HG02885 (cell line): Measurements from ENCODE around the gene RYR3.

Experiments
- ATAC-seq: cut with Tn5 transposase; IDR thresholded peaks from one replicate; pipeline ENCODE4 v1.9.1; 2021; ENCODE audit warnings: mild to moderate bottlenecking; ENCODE audit not compliant: unreplicated experiment, poor library complexity

Gene RYR3

DNA sequence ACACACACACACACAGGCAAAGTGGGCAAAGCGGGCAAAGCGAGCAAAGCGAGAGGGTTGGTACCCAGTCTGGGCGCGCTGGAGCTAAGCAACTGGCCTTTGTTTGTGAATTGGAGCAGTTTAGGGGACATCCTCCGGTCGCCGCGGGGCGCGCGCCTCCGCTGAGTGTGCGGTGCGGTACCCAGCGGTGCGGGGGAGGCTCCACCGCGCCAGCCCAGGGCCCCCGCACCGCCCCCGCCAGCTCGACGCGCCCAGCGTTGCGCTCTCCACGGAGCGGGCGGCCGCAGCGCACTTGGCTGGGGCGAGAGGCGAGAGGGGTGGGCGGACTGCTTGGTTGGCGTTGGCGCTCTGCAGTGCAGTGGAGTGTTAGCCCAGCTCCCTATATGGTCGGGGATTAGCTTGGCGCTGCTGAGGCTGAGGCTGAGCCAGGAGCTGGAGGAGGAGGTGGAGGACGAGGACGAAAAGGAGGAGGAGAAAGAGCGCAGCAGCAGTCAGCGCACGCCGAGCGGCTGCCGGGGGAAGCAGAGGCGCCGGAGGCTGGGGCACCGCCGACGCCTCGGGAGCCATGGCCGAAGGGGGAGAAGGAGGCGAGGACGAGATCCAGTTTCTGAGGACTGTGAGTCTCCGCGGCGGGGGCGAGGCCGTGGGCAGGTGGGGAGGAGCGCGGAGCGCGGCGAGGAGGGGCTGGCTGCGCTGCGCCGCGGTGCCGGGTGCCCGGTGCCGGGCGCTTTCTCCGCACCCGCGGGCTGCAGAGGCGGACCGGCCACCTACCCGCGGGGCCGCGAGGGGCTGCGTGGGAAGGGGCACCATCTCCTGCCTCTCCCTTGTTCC, at the start of gene RYR3:
TSS of gene RYR3 (plus strand) at position 487 of the 831 bp plus-strand sequence. CDS start at position 566, 79 bp downstream.
- ATAC-seq, result no peak

DNA sequence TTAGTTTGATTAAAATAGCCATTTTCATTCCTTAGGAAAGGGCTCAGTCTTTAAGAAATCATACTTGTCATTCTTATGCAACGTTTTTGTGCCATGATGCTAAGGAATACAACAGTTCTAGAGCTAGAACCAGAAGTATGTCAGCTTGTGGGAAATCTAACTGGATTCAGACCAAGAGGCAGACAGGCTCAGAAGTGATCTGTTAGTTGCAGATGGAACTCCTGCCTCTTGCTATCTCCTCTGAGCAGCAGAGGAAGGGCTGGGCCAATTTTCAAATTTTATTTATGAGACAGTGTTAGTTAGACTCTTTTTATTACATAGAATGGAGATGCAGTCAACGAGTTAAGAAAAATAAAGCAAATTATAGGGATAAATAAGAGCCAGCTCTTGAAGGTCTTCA, 48.5 kb upstream of the RYR3 start:
- no peak for ATAC-seq

DNA sequence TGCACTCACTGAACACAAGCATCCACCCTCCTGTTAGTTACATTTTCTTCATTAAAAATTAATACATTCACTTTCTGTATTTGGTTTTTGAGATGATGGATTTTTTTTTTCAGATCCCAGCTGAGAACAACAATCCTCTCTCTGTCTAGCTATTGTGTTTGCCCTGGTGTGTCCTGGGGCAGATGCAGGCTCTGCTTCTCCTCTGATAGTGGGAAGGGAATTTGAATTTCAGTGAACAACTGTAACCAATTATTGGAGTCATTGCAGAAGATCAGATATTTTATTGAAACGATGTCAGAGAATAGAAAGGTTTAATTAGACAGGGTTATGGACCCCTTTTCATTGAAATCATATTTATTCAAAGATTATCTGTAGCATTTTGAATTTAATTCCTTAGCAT, 33.1 kb upstream of the RYR3 start:
- no peak for ATAC-seq

DNA sequence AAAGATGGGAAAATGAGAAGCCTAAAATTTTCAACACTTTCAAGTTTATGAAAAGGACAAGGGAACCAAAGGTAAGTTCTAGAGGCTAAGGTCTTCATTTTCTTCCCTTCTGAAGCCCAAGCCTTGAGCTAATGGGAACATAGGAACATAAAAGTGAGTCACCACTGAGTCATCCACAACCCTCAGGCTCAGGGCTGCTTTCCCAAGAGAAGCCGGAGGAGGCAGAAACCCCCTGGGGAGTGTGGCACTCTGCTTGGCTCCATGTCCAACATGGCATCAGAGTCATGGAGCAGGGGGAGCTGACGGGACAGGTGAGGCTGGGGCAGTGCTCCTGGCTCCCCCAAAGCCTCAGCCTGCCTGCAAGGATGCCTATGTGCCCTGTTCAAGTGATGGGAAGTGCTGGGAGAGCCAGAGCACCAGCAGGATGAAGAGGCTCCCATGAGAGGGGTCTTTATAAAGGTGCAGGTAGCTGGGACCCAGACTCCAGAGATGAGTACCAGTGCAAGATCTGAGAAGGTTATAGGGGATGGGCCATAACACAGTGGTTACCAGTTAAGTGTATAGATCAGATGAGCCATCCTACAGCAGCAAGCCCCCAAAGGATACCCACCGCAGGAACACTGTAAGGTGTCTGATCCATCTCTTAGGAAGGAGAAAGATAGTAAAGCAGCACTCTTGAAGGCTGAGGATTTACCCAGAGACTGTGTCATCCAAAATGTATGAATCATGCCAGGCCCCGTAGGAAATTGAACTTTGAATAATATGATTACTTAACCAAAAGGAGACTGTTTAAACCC, 31.8 kb upstream of the RYR3 start:
- ATAC-seq, result no peak

DNA sequence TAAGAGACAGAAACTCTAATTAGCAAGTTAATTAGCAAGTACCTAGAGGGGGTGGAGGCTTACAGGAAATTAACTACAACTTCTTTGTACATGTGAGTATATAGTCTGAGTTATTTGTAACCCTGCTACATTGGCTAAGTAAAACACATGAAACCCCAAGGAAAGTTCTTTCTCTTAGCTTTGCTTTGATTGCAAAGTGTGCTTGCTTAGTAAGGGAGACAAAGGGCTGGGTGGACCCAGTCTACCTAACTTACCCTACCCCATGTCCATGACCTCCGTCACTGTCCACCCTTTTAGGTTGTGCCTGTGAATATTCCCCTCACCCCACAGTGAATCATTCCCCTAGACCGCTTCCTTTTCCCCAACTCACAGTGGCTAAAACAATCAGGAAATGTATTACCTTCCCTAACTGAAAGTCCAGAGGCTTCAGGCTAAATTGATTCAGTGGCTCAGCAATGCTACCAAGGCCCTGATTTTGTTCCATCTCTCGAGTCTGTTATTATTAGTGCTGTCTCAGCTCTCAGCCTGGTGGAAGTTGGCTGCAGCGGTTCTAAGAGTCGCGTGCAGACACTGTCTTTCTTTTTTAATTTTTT, 31.1 kb upstream of the RYR3 start:
- no peak for ATAC-seq

DNA sequence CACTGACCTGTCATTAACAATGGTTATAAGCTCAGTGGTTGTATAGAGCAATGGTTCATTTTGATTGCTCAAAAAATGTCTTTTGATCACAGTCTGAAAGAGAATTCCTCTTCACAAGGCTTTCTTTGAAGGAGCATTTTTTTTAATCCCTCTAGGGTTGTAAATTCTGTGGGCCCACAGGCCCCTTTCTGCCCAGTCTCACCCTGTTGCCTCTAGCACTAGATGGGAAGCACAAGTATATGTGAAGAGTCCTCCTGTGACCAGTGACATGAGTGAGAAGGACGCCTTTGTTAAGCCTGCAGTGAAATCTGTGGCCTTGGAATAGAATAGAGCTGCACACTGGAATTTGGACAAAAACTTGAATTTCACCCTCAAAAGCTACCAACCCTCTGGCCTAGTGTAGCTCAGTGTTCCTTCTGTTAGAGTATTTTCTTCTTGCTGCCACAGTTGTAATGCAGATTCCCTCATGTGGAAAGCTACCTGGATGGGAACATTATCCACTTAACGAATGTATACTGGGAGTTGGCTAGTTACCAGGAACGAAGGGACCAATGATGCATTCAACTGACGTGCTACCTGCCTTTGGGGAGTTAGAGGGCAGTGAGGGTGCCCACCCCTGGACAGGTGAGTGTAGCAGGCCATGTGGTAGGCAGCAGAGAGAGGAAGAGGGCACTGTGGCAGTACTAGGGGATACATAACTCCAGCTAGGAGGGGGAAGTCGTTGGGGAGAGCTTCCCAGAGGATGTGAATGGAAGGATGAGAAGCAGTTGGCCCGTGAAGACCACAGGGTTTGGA, 28.3 kb upstream of the RYR3 start:
- no peak for ATAC-seq

DNA sequence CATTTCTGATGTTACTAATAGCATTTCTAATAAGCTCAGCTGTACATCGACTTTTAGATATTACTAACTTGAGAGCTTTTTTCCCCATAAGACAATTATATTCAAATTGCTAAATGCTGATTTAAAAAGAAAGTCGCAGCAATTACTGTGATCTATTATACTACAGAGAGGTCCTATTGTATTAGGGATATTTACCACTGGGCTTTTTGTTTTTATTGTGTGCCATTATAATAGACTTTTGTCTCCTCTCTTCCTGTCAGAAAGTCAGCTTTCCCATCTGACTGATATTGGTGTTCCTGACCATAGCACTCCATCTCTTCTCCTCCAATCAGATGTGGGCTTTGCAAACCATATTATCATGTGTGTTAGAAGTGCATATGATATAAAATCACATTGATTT, 27.2 kb upstream of the RYR3 start:
- no peak for ATAC-seq

DNA sequence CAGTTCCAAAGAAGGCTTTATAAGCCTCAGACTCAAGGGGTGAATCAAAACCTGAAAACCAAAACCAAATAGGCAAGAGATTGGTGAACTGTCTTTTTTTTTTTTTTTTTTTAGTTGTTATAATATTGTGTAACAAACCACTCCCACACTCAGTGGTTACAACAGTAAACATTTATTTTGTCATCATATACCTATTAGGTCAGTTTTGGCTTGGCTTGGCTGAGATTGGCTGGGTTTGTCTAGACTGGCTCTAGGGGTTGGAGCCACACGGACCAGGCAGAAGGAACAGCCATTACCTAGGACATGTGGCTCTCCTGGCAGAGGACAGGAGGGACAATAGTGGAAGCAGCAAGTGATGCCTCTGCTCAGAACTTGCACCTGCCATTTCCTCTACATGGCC, 26.4 kb upstream of the RYR3 start:
- ATAC-seq, result no peak

DNA sequence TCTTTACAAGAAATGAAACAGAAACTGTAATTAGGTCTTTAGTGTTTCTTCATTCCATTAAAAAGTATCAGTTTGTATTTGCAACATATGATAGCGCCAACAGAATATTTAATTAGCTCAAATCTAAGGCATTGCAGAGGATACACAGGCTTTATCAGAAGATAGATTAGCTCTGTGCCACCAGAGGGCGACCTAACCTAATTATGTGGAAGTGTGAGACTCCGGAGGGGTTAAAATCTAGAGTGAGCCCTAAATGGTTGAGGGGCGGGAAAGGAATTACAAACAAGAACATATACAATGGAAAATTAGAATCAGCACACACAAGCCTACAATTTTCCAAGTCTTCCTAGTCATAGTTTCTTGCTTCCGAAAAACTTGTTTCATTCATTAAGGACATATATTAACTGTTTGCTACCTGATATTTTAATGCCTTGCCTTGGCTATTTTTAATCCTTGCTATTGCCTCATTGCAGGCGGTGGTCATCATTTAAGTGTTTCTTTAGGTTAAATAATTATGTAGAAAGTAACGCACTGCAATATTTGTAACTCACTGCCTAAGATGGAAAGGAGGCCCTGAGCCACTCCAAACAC, 18.0 kb upstream of the RYR3 start:
- ATAC-seq, result no peak

DNA sequence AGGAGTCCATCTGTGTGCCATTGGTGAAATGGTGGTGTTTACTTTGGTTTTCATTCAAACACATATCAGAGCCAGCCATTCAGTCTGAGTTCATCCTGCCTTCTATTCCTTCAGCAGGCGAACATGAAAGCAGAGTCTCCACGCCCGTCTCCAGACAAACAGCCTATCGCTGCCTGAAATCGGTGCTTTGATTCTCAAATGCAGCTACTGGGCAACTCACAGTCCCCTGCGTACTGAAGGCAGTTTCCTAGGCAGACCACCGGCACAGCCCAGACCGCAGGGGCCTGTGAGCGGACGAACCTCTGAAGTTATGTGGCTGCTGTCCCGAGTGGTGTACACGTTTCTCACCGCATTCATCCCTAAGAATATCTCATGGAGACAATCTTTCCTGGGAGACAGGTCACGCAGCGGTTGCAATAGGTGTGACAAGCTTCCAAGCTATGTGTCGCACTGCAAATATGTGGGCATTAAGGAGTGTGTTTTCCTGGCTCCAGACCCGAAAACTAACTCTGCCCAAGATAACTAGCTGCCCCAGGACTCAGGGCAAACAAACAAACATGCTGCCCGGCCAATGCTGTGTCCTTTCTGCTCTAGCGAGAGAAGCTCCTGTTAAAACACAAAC, 16.9 kb upstream of the RYR3 start:
- no peak for ATAC-seq

DNA sequence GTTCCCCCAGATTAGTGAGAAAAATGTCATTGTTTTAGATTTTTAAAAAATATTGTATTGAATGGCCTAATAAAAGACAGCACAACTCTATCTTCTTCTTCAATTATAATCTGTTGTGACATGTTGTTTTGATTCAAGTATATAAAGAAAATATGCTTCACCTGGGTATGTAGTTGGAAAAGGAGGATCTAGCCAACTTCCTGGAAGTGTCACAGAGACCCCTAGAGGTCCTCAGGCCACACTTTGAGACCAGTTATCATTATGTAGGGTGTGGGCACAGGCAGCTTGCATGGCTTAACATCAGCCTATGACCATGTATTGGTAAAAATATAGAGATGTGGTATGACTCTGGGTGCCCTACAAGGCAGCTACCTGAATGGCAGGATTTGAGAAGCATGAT, 14.7 kb upstream of the RYR3 start:
- ATAC-seq, result no peak

DNA sequence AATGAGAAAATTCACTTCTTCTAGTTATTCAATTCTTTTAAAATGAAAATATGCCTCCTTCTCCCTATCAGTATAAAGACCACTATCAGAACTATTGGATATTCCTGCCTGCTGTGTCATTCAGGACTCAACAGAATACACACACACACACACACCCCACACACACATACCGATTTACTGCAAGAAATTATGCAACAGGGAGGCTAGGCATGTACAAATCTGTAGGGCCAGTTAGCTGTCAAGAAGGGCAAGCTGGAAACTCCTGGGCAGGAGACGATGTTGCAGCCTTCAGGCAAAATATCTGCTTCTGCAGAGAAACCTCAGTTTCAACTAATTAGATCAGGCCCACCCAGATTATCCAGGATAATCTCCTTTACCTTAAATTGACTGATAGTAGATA, 13.9 kb upstream of the RYR3 start:
- no peak for ATAC-seq

DNA sequence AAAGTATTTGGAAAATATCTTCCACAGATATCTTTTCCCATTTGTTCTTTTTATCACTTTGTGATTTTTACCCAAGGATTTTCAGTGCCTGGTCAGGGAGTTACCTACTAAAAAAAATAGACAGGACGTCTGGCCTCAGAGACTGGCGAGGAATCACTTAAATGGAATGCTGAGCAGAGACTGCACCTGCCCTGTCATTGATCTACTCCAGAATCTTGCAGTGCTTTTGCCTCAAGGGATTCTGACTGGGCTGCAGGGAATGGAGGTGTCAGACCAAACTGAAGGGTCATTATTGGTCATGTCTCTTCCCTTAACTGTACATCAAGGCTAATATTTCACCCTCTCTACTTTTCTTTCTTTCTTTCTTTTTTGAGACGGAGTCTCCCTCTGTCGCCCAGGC, 12.1 kb upstream of the RYR3 start:
- no peak for ATAC-seq

DNA sequence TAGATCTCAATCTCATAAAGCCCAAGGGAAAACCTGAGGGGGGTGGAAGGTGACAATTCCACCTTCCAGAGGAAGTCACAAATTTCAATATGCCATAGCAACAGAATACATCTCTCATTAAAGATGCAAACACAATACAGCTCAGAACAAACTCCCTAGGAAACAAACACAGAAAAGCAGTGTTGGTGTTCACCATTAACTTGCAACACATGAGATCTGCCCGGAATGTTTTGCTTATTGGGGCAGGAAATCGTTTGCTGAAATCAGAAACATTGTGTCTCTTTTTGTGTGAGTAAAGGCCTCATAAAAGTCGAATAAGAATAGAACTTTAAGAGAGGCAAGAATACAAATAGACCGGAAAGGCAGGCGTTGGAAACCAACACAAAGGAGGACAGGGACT, 5.8 kb upstream of the RYR3 start:
- ATAC-seq, result no peak

DNA sequence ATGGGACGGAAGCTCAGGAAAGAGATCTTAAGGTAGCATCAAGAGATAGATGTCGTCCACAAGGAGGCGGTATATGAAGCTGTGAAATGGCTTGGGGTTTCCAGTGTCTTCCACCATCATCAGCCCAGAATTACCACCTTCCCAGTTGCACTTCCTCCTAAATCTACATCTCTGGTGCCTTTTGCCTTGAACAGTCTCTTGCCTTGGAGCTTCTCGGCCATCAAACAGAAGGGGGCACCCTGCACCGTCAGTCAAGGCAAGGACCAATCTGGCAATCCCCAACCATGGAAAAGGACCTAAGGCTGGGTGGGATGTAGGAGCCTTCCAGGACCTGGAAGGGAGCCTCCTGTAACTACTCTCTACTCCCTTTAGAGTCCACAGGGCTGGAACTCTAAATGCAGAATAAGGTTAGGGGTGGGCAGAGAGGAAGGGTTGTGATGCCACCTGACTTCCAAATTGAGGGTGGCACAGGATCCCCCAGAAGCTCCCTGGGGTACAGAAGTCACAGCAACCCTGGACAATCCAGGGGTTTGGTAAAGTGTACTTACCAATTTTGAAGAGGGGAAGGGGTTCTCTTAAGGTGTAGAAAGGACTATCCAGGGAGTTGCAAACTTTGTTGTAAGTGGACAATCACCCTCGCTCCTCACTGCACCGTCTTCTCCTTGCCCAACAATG, 1.0 kb upstream of the RYR3 start:
- ATAC-seq, result no peak

DNA sequence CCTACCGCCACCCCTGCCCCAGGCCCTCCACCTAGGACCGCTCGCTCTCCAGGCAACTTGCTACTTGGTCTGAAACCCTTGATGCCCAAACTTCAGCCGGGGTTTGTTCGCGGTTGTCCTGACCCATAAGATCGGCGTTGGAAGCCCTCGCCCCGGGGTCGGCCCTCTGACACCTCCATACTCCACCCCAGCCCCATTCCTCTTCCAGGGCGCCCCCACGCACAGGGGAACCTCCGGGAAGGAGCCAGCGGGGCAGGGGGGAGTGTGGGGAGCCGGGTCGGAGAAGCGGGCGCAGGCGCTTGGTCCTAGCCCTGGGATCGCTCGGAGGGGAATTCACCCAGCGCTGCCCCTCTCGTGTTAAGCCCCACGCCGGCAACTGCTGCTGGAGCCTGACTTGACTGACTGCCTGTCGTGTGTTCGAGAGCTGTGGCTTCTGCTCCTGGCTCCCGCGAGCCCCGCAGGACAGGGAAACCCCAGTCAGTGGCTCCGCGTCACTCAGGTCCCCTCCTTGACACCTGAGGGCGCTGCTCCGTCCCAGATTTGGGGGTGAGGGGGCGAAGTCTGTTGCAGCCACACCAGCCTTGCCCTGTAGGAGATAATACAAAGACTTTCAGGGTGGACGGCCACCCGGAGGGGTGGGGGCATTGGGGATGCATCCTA, 675 bp downstream of the RYR3 start:
- no peak for ATAC-seq

DNA sequence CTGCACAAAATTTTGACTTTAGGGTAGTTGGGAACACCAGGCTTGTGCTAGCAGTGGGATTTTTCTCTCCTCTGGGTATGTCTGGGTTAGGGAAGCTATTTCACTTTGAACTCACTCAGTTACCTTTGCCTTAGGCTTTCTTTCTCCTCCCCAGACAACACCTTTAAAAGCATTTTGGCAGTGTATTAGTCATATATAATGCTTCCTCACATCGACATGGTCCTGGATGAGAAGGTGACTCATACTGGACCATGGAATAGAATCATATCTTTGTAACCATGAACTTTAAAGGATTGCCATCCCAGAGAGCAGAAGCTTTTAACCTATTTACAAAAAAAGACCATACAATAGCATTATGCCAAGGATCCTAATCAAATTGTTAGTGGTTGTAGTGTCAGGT, 2.7 kb downstream of the RYR3 start:
- no peak for ATAC-seq

DNA sequence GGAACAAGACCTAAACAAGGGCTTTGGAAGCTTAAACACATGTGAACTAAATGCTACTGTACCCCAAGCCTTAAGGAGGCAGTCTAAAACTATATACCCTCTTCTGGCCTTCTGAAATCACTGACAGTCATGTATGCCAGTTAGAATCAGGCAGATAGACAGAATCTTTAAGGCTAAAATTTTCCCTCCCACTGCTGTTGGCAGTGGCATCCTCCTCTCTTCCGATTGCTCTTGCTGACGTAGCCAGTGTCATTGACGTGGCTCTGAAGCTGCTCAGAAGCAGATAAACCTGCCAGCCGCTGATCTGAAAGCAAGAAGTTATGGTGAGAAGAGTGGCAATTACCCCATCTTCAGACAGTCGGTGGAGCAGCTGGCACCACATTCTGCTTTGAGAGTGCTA, 3.3 kb downstream of the RYR3 start:
- no peak for ATAC-seq

DNA sequence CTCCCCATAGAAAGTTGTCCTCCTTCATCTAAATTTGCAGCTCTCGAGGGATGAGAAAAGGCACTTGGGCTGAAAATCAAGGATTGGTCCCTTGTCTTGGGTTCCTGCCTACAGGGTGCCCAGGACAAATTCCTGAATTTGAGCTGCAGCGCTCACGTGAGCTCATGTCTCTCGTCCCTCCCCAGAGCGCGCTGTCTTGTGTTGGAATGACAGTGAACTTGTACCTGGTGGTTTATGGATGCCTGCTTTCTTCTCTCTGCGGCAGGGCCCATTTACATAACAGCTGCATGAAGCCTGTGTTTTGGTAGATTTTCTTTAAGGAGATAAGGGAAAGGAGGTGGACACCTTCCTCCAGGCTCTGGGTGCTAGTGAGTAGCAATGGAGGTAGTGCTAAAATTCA, 4.3 kb downstream of the RYR3 start:
- ATAC-seq, result no peak
